NCI-H2081 (cell line): ENCODE data around the gene PPP1R1B.

Experiments
- DNase-seq, 2 experiments: peaks; one replicate each; lab custom pipeline; 2025; lab: John Stamatoyannopoulos, UW

The PPP1R1B gene

GRCh38 chr17:39683295-39683939 lies 56.7 kb downstream of the PPP1R1B start:
- no peak for DNase-seq

- DNase-seq = no peak
Observed at GRCh38 chr17:39684369-39685192, 57.8 kb downstream of the PPP1R1B start.
